ENCODE results near the gene DISC1. TPM values are rescaled to one million over a fixed set of nuclear protein-coding genes. Genes with fewer than 3 reads are reported as not detected.
A peak's percentile ranks its signal among the peaks of the same experiment; 100 is the strongest.

DISC1 gene
- total RNA-seq, 2 experiments from 2014 or later: 3.5 to 5.0 TPM

DNA sequence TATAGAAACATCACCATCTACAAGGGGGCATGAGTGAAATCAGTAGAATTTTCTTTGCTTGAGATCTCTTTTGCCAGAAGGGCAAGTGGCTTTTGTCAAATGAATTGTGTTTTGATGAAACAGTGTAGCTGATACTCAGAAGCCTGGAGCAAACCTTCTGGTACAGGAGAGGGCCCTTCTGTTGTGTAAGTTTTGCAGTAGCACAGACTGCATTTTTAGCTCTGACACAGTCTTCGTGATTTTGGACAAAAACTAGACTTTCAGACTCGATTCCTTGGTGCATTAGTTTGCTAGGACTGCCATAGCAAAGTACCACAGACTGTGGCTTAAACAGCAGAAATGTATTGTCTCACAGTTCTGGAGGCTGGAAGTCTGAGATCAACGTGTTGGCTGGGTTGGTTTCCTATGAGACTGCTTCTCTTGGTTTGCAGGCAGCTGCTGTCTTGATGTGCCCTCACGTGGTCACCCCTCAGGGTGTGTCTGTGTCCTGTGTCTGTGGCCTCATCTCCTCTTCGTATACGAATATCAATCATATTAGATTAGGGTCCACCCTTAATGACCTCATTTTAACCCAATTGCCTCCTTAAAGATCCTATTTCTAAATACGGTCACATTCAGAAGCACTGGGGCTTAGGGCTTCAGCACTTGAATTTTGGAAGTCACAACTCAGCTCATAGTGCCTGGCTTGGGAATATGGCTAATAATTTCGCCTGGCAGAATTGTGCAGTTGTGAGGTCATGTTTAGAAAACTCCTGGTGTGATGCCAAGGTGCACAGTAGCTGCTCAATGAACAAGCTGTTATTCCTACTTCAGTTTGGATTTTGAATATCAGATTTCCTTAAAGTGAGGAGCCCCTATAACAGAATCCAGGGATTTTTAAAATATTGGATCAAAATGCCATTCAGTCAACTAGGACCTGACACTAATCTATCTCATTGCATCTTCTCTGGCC, 21.2 kb upstream of the DISC1 start:
- Mint-ChIP-seq H3K27ac (no peak overlapping the region), H3K4me3 (no peak overlapping the region), H3K9me3 (no peaks in the 10 kb centered on the region), H3K36me3 (ENCODE audit: low read depth) (no peaks in the 10 kb centered on the region), H3K27me3 (no peaks in the 10 kb centered on the region), H3K4me1 (ENCODE audit: low read depth) (peaks cover 7% of the 10 kb centered on the region)
- no peak for ATAC-seq
- no peak for TF ChIP-seq CTCF (IDR thresholded peaks at IDR 0.05)
- DNase-seq: no peak
- ChIA-PET POLR2A (interaction anchor here (0.9 kb wide), 1 partner anchor 315 kb away, joined by 3 read pairs; no protein-coding TSS in a partner anchor), CTCF (interaction anchor here (1.2 to 5.3 kb wide), 7 partner anchors 10 to 268 kb away, joined by 3 to 23 read pairs (median 7); partner anchors contain the start of genes EXOC8 and SPRTN)
- intact Hi-C loops (cut with micrococcal nuclease): no loop called here

- Mint-ChIP-seq H3K4me3 (no peak overlapping the region), H3K4me1 (ENCODE audit: low read depth) (peaks cover 19% of the 10 kb centered on the region), H3K27me3 (no peaks in the 10 kb centered on the region), H3K9me3 (no peaks in the 10 kb centered on the region), H3K27ac (no peak overlapping the region), H3K36me3 (ENCODE audit: low read depth) (no peaks in the 10 kb centered on the region)
- TF ChIP-seq CTCF (IDR thresholded peaks at IDR 0.05): no peak
- ATAC-seq (no peak), DNase-seq (no peak)
- POLR2A ChIA-PET: interaction anchor here (0.9 kb wide), 1 partner anchor 316 kb away, joined by 3 read pairs; no protein-coding TSS in a partner anchor
- intact Hi-C loops (cut with micrococcal nuclease): no loop called here
- CTCF ChIA-PET: interaction anchor here (1.0 to 3.0 kb wide), 3 partner anchors 244 to 291 kb away, joined by 4 to 14 read pairs (median 12); no protein-coding TSS in a partner anchor
These were observed 19.9 kb upstream of the DISC1 start for GRCh38 chr1:231606712-231607111.

- H3K27ac Mint-ChIP-seq: no peak overlapping the region
- H3K4me3 Mint-ChIP-seq: no peak overlapping the region
- ChIA-PET CTCF (no interaction called here), POLR2A (no interaction called here)
- H3K4me1 Mint-ChIP-seq (ENCODE audit: low read depth): peaks cover 44% of the 10 kb centered on the region
- no peak for TF ChIP-seq CTCF (IDR thresholded peaks at IDR 0.05)
- no peak for ATAC-seq
- intact Hi-C loops (cut with micrococcal nuclease): no loop called here
- peaks cover 13% of the 10 kb centered on the region for H3K36me3 Mint-ChIP-seq (ENCODE audit: low read depth)
- DNase-seq: no peak
- H3K9me3 Mint-ChIP-seq: peaks cover 13% of the 10 kb centered on the region
- H3K27me3 Mint-ChIP-seq: no peaks in the 10 kb centered on the region
These were observed 16.2 kb upstream of the DISC1 start for GRCh38 chr1:231610388-231610787.

- POLR2A ChIA-PET: interaction anchor here (1.0 to 1.6 kb wide), 2 partner anchors 248 to 299 kb away, joined by 3 read pairs; no protein-coding TSS in a partner anchor
- no peak for TF ChIP-seq CTCF (IDR thresholded peaks at IDR 0.05)
- Mint-ChIP-seq H3K4me3 (no peak overlapping the region), H3K36me3 (ENCODE audit: low read depth) (peaks cover 13% of the 10 kb centered on the region), H3K27ac (no peak overlapping the region), H3K27me3 (no peaks in the 10 kb centered on the region), H3K4me1 (ENCODE audit: low read depth) (peaks cover 44% of the 10 kb centered on the region), H3K9me3 (peaks cover 13% of the 10 kb centered on the region)
- intact Hi-C loops (cut with micrococcal nuclease): no loop called here
- DNase-seq (no peak), ATAC-seq (no peak)
- CTCF ChIA-PET: no interaction called here
These were observed 15.5 kb upstream of the DISC1 start for GRCh38 chr1:231611111-231611510.

GRCh38 chr1:231611851-231612250, 14.7 kb upstream of the DISC1 start:
- Mint-ChIP-seq H3K27ac (peak overlapping the region; percentile 89), H3K4me3 (no peak overlapping the region), H3K27me3 (no peaks in the 10 kb centered on the region), H3K36me3 (ENCODE audit: low read depth) (peaks cover 13% of the 10 kb centered on the region), H3K4me1 (ENCODE audit: low read depth) (peaks cover 44% of the 10 kb centered on the region), H3K9me3 (peaks cover 13% of the 10 kb centered on the region)
- ATAC-seq (peak; percentile 22), DNase-seq (peak; percentile 12)
- POLR2A ChIA-PET: interaction anchor here (1.0 to 1.6 kb wide), 3 partner anchors 248 to 299 kb away, joined by 3 read pairs; no protein-coding TSS in a partner anchor
- intact Hi-C loops (cut with micrococcal nuclease): no loop called here
- CTCF ChIA-PET: no interaction called here
- TF ChIP-seq CTCF (IDR thresholded peaks at IDR 0.05): no peak

All from activated CD8-positive, alpha-beta T cell treated with anti-CD3 and anti-CD28 coated beads for 36 hours (primary cell).